GDM1 (cell line): Measurements from ENCODE around the gene ZSCAN25.
"Not testable (repeated sequence)": the region's sequence is repeated elsewhere in the genome, so short reads cannot be mapped to it uniquely, and the experiment has no call there.

Source experiments
- DNase-seq: peaks from one replicate; lab custom pipeline; 2025; lab: John Stamatoyannopoulos, UW

Gene ZSCAN25

DNA sequence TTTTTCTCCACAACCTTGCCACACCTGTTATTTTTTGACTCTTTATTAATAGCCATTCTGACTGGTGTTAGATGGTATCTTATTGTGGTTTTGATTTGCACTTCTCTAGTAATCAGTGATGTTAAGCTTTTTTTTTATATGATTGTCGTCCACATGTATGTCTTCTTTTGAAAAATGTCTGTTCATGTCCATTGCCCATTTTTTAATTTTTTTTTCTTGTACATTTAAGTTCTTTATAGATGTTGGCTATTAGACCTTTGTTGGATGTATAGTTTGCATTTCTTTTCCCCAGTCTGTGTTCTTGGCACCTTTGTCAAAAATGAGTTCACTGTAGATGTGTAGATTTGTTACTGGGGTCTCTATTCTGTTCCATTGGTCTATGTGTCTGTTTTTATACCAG, 28.8 kb downstream of the ZSCAN25 start:
- DNase-seq, result no peak

DNA sequence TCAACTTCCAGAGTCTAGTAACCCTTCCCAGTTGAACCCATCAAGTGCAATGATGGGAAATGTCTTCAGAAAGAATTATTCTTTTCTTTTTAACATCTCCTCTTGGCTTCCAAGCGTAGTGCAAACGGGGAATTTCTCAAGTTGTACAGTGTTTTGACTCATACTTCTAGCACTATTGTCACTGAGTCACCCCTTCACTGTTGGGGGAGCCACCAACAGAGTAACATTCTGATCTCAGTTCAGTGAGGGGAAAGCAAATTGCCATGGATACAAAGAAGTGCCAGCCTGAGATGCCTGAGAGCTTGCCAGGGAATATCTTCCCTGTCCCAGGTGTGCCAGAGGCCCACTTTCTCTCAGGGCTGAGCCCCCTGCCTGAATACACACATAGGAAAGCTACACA, 32.1 kb downstream of the ZSCAN25 start:
- DNase-seq, result no peak

- no peak for DNase-seq
These were observed 34.5 kb downstream of the ZSCAN25 start for GRCh38 chr7:99651290-99651689.

- DNase-seq, result no peak
These were observed 35.9 kb downstream of the ZSCAN25 start for GRCh38 chr7:99652671-99653070.

- not testable (repeated sequence) for DNase-seq
These were observed 36.5 kb downstream of the ZSCAN25 start for GRCh38 chr7:99653269-99653668.

DNA sequence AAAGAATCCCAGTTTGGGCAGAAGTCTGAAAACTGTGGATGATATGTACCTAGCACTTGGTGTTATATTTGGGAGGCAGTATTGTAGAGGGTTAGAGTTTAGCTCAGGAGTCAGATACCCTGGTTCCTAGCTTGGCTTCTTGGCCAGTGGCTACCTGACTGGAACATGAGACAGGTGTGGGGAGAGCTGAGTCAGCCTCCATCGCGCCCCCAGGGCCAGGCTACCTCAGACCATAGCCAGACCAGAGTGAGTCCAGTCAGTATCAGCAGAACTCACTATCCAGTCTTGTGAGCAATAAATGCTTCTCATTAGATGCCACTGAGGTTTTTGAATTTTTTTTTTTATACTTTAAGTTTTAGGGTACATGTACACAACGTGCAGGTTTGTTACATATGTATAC, 37.0 kb downstream of the ZSCAN25 start:
- no peak for DNase-seq

GRCh38 chr7:99654626-99655025, 37.9 kb downstream of the ZSCAN25 start:
- DNase-seq, result not testable (repeated sequence)

GRCh38 chr7:99657879-99658278, 41.1 kb downstream of the ZSCAN25 start:
- not testable (repeated sequence) for DNase-seq

DNA sequence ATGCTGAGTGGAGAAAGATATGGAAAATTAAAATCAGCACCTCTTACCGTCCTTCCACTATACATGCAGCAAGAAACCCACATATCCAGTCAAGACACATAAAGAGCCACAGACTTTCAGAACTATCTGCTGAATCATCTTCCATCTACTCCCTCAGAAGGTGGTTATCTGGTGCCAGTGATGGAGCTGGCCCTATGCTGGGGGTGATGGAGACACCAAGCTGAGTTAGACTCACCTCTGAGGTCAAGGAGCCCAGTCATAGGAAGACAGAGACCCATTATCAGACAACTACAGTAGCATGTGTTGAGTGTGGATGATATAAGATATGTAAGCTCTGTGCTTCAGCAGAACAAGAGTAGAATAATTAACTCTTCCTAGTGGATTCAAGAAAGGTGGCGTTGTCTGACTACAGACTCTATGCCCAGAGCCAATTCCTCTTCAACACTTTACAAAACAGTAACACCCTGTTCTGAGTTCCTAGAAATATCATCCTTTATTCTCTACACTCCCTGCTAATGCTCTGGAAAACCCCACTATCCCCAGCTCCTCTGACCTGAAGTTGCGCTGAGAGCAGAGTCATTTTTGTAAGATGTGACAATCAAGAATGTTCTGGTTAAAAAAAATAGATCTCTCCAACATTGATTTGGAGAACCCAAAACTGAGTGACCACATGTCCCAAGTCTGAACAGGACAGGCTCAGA, 48.7 kb downstream of the ZSCAN25 start:
- no peak for DNase-seq

- DNase-seq, result no peak
These were observed 49.3 kb downstream of the ZSCAN25 start for GRCh38 chr7:99666013-99666395.

DNA sequence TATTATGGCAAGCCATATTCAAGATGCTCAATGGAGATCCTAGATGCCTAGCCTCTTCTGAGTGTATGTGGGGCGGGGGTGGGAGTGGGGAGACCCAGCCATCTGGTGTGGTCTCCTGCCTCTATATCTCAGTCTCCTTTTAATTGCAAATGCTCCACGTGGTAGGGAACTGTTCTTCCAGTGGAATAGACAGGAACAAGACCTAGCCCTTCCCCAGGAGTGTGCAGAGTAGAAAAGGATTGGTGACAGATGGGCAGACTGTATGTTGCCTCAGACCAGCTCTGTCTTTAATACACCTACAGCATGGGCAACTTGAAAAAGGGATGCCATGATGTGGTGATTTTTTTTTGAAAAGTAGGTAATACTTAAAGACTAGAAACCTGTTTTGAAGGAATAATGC, 50.4 kb downstream of the ZSCAN25 start:
- DNase-seq, result no peak

DNA sequence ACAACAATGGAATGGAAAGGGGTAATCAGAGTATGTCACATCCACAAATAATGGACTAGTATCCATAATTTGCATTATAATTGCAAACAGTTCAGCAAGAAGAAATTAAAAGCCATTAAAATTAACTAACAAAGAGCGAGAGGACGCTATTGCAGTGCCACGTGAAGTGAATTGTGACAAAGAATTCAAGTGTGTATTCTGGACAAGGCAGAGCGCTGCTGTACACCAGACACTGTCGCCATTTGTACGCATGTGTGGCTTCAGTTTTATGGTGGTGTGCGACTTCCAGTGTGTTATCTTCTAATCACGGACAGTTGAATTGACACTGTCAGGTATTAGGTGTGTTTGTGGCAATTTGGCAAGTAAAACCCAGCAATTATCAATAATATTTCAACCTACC, 51.8 kb downstream of the ZSCAN25 start:
- no peak for DNase-seq

- DNase-seq, result no peak
These were observed 53.0 kb downstream of the ZSCAN25 start for GRCh38 chr7:99669782-99670181.

- DNase-seq, result no peak
These were observed 55.8 kb downstream of the ZSCAN25 start for GRCh38 chr7:99672573-99672972.

GRCh38 chr7:99674995-99675742, 58.4 kb downstream of the ZSCAN25 start:
- DNase-seq, result no peak

DNA sequence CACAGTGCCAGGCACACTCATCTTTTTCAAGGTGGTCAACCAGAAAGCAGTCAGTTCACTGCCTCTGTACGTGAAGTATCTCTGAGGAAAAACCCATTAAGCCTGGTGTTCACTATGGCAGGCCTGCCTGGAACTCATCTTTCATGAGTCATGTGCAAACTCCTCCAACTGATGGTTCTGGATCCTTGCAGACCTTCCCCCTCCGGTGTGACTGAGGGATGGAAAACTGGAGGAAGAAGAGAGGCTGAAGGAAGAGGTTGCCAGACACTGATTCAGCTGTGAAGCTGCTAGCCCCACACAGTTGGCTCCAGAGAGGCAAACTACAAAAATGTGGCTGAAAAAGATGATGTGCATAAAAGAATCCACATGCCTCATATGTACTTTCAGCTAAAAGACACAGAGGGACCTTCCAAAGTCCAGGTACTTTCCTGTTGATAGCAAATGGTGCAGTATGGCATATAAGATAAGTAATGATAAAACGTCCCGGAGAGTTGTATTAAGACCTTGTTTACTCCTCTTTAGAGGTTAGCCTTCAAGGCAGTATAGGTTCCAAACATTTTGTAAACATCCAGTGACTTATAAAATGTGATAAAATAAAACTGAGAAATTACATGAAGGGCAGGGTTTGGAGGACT, 60.4 kb downstream of the ZSCAN25 start:
- DNase-seq, result no peak

DNA sequence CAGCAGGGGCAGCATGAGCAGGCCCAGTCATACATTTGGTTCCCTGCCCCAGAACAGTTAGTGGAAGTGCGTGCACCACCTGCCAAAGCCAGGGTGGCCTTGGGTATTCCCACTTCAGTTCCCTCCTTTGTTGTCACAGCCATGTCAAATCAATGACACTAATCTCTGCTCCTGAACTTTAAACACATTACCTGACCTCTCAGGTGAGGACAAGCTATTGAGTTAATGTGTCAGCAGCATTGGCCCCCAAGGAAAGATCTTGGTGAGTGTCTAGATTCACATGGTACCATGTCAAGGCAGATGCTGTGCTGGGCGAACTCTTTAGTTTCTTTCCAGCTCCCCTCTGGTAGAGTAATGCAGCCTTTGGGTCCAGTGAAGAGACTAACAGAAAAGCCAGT, 60.9 kb downstream of the ZSCAN25 start:
- DNase-seq, result no peak

DNA sequence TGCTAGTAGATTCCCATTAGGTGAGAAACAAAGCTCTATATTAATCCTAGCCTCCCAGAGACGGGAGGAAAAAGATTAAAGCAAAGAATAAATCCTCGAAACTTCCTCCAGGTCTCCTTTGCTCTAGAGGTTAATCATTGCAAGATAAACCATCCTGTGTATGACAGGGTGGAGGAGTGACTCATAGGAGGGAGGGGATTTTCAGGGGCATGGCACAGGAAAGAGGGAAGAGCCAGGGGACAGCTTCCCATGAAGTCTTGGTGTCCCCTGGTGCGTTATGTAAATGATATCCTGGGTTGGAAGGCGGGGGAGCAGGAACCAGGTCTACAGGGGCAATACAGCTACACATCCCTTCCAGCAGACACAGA, 62.3 kb downstream of the ZSCAN25 start:
- DNase-seq, result no peak

DNA sequence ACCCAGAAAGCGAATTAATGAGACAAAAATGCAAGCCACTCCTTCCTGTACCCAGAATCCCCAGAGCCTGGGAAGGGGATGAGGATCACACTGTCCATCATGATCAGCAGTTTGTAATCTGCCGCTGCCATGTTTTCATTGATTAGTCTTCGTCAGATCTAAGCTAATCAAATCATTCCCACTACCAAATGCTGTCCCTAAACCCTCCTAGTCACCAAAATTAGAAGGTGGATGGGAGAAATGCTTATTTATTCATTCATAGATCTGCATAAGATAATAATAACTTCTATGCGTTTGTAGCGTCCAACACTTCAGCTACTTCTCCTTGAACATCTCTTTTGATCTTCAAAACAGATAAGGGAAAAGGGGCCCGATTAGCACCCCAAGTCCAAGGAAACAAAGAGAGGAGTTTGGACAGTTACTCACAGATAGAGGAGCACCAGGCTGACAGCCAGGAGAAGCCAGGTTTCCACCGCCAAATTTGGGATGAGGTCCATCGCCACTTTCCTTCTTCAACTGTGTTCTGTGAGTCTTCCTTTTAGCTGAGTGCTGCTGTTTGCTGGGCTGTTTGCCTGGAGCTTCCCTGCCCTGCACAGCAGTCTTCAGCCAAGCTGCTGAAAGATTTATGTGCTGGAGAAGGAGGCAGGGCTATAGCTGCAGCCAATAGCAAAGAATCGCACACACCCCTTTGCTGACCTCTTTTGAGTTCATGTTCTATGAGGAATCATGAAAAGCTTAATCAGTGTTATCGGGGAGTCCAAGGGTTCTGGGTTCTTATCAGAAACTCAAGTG, 62.9 kb downstream of the ZSCAN25 start, which contains the start of gene CYP3A5:
Gene CYP3A5 (minus strand): TSS at position 597 of the 792 bp plus-strand sequence. CDS start 100 bp downstream, at position 497.
- no peak for DNase-seq
